ENCODE data around the gene PMP22. TPM values are rescaled to one million over a fixed set of nuclear protein-coding genes. Genes with fewer than 3 reads are reported as not detected.

Gene PMP22
- polyA plus RNA-seq, 1 donor (not counting 4 experiments of a cell fraction or from before 2014, with no cell fraction given) = 7.9 TPM

DNA sequence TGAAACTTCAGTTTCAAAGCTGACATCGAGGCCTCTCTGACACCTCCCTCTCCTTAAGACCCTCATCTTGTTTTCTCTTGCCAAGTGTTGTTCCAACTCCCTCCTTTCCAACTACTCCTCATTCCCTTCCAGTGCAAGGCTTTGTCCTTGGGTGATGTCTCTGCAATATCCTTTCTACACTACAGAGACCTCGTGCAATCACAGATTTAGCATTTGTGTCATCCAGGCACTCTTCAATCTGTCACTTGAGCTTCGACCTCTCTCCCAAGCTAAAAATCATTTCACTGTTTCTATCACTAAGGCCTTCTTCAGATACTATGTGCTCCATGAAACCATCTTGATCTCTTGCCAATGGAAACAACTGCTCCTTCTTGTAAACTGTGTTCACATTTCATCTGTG is 44.7 kb upstream of the PMP22 start:
- Histone ChIP-seq H3K9me1 (ENCODE audit: control insufficient read depth, extremely low read depth, insufficient read depth, low read length) (no peaks in the 10 kb centered on the region), H3K9me3 (ENCODE audit: control insufficient read depth, low read depth, low read length) (no peaks in the 10 kb centered on the region), H3K4me3 (ENCODE audit: control insufficient read depth in 2 of 3, extremely low read depth in 1 of 3, insufficient read depth in 2 of 3, low read depth in 1 of 3, low read length in 3 of 3) (no peak overlapping the region), H4K20me1 (ENCODE audit: control insufficient read depth, extremely low read depth, insufficient read depth, low read length) (no peaks in the 10 kb centered on the region), H3K9ac (ENCODE audit: control insufficient read depth, extremely low read depth, insufficient read depth, low read length) (no peak overlapping the region), H3K27ac (ENCODE audit: control insufficient read depth, insufficient read depth, low read length) (no peak overlapping the region), H3K4me2 (ENCODE audit: control insufficient read depth, extremely low read depth, insufficient read depth, low read depth, low read length) (no peak overlapping the region), H3K79me2 (ENCODE audit: control insufficient read depth, insufficient read depth, low read length) (no peaks in the 10 kb centered on the region), H3K36me3 (ENCODE audit: control insufficient read depth in 2 of 2, extremely low read depth in 1 of 2, insufficient read depth in 2 of 2, low read length in 2 of 2) (no peaks in the 10 kb centered on the region), H2AFZ (ENCODE audit: control insufficient read depth, low read length) (no peak overlapping the region), H3K27me3 (ENCODE audit: control insufficient read depth, extremely low read depth, insufficient read depth, low read length) (peaks cover 8% of the 10 kb centered on the region), H3K4me1 (ENCODE audit: control insufficient read depth, extremely low read depth, insufficient read depth, low read length) (no peaks in the 10 kb centered on the region)
- TF ChIP-seq EZH2 (IDR thresholded peaks at IDR 0.05; ENCODE audit: low read length) = no peak
- TF ChIP-seq, protein P1, sequence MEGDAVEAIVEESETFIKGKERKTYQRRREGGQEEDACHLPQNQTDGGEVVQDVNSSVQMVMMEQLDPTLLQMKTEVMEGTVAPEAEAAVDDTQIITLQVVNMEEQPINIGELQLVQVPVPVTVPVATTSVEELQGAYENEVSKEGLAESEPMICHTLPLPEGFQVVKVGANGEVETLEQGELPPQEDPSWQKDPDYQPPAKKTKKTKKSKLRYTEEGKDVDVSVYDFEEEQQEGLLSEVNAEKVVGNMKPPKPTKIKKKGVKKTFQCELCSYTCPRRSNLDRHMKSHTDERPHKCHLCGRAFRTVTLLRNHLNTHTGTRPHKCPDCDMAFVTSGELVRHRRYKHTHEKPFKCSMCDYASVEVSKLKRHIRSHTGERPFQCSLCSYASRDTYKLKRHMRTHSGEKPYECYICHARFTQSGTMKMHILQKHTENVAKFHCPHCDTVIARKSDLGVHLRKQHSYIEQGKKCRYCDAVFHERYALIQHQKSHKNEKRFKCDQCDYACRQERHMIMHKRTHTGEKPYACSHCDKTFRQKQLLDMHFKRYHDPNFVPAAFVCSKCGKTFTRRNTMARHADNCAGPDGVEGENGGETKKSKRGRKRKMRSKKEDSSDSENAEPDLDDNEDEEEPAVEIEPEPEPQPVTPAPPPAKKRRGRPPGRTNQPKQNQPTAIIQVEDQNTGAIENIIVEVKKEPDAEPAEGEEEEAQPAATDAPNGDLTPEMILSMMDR (optimal IDR thresholded peaks at IDR 0.05 in 1 of 3, IDR thresholded peaks at IDR 0.05 in 1 of 3, conservative IDR thresholded peaks at IDR 0.05 in 1 of 3; ENCODE audit: extremely low read depth in 1 of 3, insufficient read depth in 2 of 3, low read length in 3 of 3) = no peak
- FAIRE-seq = no peak
- dilution Hi-C loops (cut with MboI; ENCODE audit: extremely low pct_ligation_motif_present, low sequenced_read_pairs) = no loop called here
- no peak for DNase-seq (ENCODE audit: low read depth, low spot score)

- Histone ChIP-seq H3K36me3 (ENCODE audit: control insufficient read depth in 2 of 2, extremely low read depth in 1 of 2, insufficient read depth in 2 of 2, low read length in 2 of 2) (no peaks in the 10 kb centered on the region), H3K27me3 (ENCODE audit: control insufficient read depth, extremely low read depth, insufficient read depth, low read length) (peaks cover 8% of the 10 kb centered on the region), H3K9me3 (ENCODE audit: control insufficient read depth, low read depth, low read length) (no peaks in the 10 kb centered on the region), H3K27ac (ENCODE audit: control insufficient read depth, insufficient read depth, low read length) (no peak overlapping the region), H3K4me1 (ENCODE audit: control insufficient read depth, extremely low read depth, insufficient read depth, low read length) (no peaks in the 10 kb centered on the region), H2AFZ (ENCODE audit: control insufficient read depth, low read length) (no peak overlapping the region), H3K4me2 (ENCODE audit: control insufficient read depth, extremely low read depth, insufficient read depth, low read depth, low read length) (no peak overlapping the region), H3K79me2 (ENCODE audit: control insufficient read depth, insufficient read depth, low read length) (no peaks in the 10 kb centered on the region), H3K9me1 (ENCODE audit: control insufficient read depth, extremely low read depth, insufficient read depth, low read length) (no peaks in the 10 kb centered on the region), H3K9ac (ENCODE audit: control insufficient read depth, extremely low read depth, insufficient read depth, low read length) (no peak overlapping the region), H3K4me3 (ENCODE audit: control insufficient read depth in 2 of 3, extremely low read depth in 1 of 3, insufficient read depth in 2 of 3, low read depth in 1 of 3, low read length in 3 of 3) (no peak overlapping the region), H4K20me1 (ENCODE audit: control insufficient read depth, extremely low read depth, insufficient read depth, low read length) (no peaks in the 10 kb centered on the region)
- DNase-seq (ENCODE audit: low read depth, low spot score) (no peak), FAIRE-seq (no peak)
- TF ChIP-seq, protein P1 (optimal IDR thresholded peaks at IDR 0.05 in 1 of 3, IDR thresholded peaks at IDR 0.05 in 1 of 3, conservative IDR thresholded peaks at IDR 0.05 in 1 of 3; ENCODE audit: extremely low read depth in 1 of 3, insufficient read depth in 2 of 3, low read length in 3 of 3) = no peak
- no peak for TF ChIP-seq EZH2 (IDR thresholded peaks at IDR 0.05; ENCODE audit: low read length)
- dilution Hi-C loops (cut with MboI; ENCODE audit: extremely low pct_ligation_motif_present, low sequenced_read_pairs) = no loop called here
Observed at GRCh38 chr17:15309236-15309635, 44.1 kb upstream of the PMP22 start.
